Epithelial cell of proximal tubule (primary cell): ENCODE data around the gene ZNF714. TPM values are rescaled to one million over a fixed set of nuclear protein-coding genes. Genes with fewer than 3 reads are reported as not detected.

Experiments
- DNase-seq: peaks from one replicate; pipeline ENCODE4 v3.0.0-alpha.2; 2011; ENCODE audit warnings: low read depth
- H3K4me3 ChIP-seq: 2 replicates; pipeline ENCODE4 v1.5.1; 2011; ENCODE audit warnings: low read depth, mild to moderate bottlenecking, low read length
- total RNA-seq: library from RNA; depleted of rRNA; stranded (reverse); fragments of >200 nt; gene quantifications from 2 replicates; pipeline ENCODE4 v1.2.3, GENCODE V29; 2015
- TF ChIP-seq, protein P1 (sequence below): conservative IDR thresholded peaks from 2 replicates; pipeline ENCODE4 v1.5.1; 2012; ENCODE audit warnings: low read depth, mild to moderate bottlenecking, low read length

The ZNF714 gene
- total RNA-seq, 1 donor from 2014 or later, result 7.6 TPM

DNA sequence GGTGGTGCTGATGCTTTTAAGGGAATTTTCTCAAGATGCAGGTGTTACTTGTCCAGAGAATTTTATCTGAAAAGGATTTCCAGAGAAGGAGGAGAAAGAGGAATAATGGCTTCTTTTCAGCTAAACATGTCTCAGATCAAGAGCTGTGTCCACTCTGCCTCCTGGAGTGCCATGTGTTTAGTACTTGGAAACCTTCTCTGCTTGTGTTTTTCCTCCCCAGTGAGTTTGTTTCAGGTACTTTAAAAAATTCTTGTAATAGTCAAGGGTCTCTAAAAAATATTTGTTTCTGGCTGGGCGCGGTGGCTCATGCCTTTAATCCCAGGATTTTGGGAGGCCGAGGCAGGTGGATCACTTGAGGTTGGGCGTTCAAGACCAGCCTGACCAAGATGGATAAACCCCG, 82.5 kb downstream of the ZNF714 start:
- TF ChIP-seq, protein P1, sequence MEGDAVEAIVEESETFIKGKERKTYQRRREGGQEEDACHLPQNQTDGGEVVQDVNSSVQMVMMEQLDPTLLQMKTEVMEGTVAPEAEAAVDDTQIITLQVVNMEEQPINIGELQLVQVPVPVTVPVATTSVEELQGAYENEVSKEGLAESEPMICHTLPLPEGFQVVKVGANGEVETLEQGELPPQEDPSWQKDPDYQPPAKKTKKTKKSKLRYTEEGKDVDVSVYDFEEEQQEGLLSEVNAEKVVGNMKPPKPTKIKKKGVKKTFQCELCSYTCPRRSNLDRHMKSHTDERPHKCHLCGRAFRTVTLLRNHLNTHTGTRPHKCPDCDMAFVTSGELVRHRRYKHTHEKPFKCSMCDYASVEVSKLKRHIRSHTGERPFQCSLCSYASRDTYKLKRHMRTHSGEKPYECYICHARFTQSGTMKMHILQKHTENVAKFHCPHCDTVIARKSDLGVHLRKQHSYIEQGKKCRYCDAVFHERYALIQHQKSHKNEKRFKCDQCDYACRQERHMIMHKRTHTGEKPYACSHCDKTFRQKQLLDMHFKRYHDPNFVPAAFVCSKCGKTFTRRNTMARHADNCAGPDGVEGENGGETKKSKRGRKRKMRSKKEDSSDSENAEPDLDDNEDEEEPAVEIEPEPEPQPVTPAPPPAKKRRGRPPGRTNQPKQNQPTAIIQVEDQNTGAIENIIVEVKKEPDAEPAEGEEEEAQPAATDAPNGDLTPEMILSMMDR, result no peak
- H3K4me3 ChIP-seq, result no peak overlapping the region

DNA sequence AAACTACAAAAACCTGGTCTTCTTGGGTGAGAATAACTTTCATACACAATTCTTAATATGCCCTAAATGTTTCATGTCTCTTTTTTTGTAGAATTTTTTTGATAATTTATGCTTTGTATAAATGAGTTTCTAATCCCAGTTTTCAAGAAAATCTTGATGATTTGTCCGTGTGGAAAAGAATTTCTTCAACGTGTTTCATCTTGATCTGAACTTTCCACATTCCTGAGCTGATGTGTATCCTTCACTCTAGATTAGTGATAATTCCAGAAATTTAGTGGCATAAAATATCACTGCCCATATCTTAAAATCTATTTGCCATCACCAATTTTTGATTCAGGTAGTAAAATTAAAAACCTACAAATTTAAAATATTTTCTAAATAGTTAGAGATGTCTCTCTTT, 84.4 kb downstream of the ZNF714 start:
- no peak for DNase-seq
- no peak overlapping the region for H3K4me3 ChIP-seq
- TF ChIP-seq, protein P1, result no peak

More for the DNA sequence above, 82.5 kb downstream of the ZNF714 start:
- DNase-seq, result no peak

Other genes with a start within 250 kb of the ZNF714 start
- 11.4 and 12.1 TPM in 2 replicates for gene ZNF85, start 159.0 kb upstream of the ZNF714 start, total RNA-seq
- 5.1 and 8.0 TPM in 2 replicates for gene ZNF430, start 61.5 kb upstream of the ZNF714 start, total RNA-seq
- 2.2 and 2.9 TPM in 2 replicates for gene ZNF431, start 59.8 kb downstream of the ZNF714 start, total RNA-seq
- gene ZNF708, start 247.2 kb downstream of the ZNF714 start, total RNA-seq, result 2.7 and 9.8 TPM in 2 replicates